GM12878 (cell line): ENCODE data around the gene ATF6B. TPM values are rescaled to one million over a fixed set of nuclear protein-coding genes. Genes with fewer than 3 reads are reported as not detected.

ENCODE experiments used
- ATAC-seq: fragments of 200-7000 bp; cut with Tn5 transposase; 3 replicates; pipeline ENCODE4 v1.9.1; 2020; ENCODE audit warnings: mild to moderate bottlenecking, moderate library complexity
- BruUV-seq: library from RNA; stranded (reverse); fragments of 400-500 nt; replicated peaks from 2 replicates; lab custom pipeline; 2021; lab: Mats Ljungman, UMichigan
- CTCF ChIA-PET: fragments of 300-600 bp; sonication (Branson Sonifier 250); formaldehyde crosslinking; extraction: SDS; loops from one replicate; lab custom pipeline; 2021; ENCODE audit warnings: inconsistent platforms; lab: Yijun Ruan, JAX
- POLR2A ChIA-PET: fragments of 350-600 bp; formaldehyde crosslinking; extraction: SDS; loops from one replicate; lab custom pipeline; 2021; ENCODE audit warnings: inconsistent platforms; lab: Charles Lee
- RAD21 ChIA-PET: fragments of 300-600 bp; sonication (Branson Sonifier 250); formaldehyde crosslinking; loops from one replicate; lab custom pipeline; 2023; ENCODE audit warnings: antibody characterized with exemption; ENCODE audit not compliant: unreplicated experiment; lab: Charles Lee
- SMC1A ChIA-PET: fragments of 300-600 bp; sonication (Branson Sonifier 250); formaldehyde crosslinking; loops from one replicate; lab custom pipeline; 2023; ENCODE audit not compliant: unreplicated experiment, uncharacterized antibody; lab: Charles Lee
- DNase-seq: peaks from one replicate; pipeline ENCODE4 v3.0.0-alpha.2; 2011; ENCODE audit warnings: low read depth, low spot score
- FAIRE-seq: peaks from 3 replicates; lab custom pipeline; 2011; peaks lifted over from hg19 to GRCh38; lab: Jason Lieb, UNC
- H2AFZ ChIP-seq: 2 replicates; pipeline ENCODE4 v1.6.0; 2011; ENCODE audit warnings: low read depth, low read length, control low read depth; ENCODE audit not compliant: control insufficient read depth
- H3K27ac ChIP-seq: 2 replicates; pipeline ENCODE4 v1.5.1; 2011; ENCODE audit warnings: control low read depth; ENCODE audit not compliant: control insufficient read depth, insufficient read depth
- H3K27me3 ChIP-seq, 2 experiments: replicated peaks in 1 of 2; 2 replicates each; pipeline versions ENCODE4 v1.6.0 to v1.6.1; 2011; ENCODE audit warnings: low read length in 1 of 2; ENCODE audit not compliant: control insufficient read depth in 2 of 2, insufficient read depth in 2 of 2
- H3K36me3 ChIP-seq, 2 experiments: 2 replicates each; pipeline ENCODE4 v1.5.1; 2011; ENCODE audit warnings: low read length in 1 of 2; ENCODE audit not compliant: control insufficient read depth in 2 of 2, insufficient read depth in 2 of 2
- H3K4me1 ChIP-seq: 2 replicates; pipeline ENCODE4 v1.6.1; 2011; ENCODE audit warnings: mild to moderate bottlenecking, low read length, moderate library complexity, mixed read lengths; ENCODE audit not compliant: control insufficient read depth, insufficient read depth
- H3K4me2 ChIP-seq: 2 replicates; pipeline ENCODE4 v1.6.0; 2011; ENCODE audit warnings: control low read depth; ENCODE audit not compliant: control insufficient read depth, insufficient read depth
- H3K4me3 ChIP-seq: fragments of 200-600 bp; sonication (generic); 2 replicates; pipeline ENCODE4 v1.5.1; 2016
- H3K79me2 ChIP-seq: 2 replicates; pipeline ENCODE4 v1.6.0; 2011; ENCODE audit warnings: low read length; ENCODE audit not compliant: control insufficient read depth, insufficient read depth
- H3K9ac ChIP-seq: 2 replicates; pipeline ENCODE4 v1.8.0; 2011; ENCODE audit warnings: low read length, control low read depth, mixed read lengths; ENCODE audit not compliant: control insufficient read depth, insufficient read depth
- H3K9me3 ChIP-seq: replicated peaks from 3 replicates; pipeline ENCODE4 v1.5.1; 2011; ENCODE audit warnings: mild to moderate bottlenecking, low read length; ENCODE audit not compliant: control insufficient read depth, insufficient read depth
- H4K20me1 ChIP-seq: 2 replicates; pipeline ENCODE4 v1.6.0; 2011; ENCODE audit not compliant: control insufficient read depth, insufficient read depth
- BACH1 ChIP-seq: fragments of 450-650 bp; IDR thresholded peaks from 2 replicates; pipeline ENCODE4 v1.6.1; 2017; ENCODE audit warnings: mild to moderate bottlenecking, borderline replicate concordance
- EED ChIP-seq: sonication (generic); IDR thresholded peaks from 2 replicates; pipeline ENCODE4 v1.6.1; 2016; ENCODE audit warnings: antibody characterized with exemption, low read depth
- KDM1A ChIP-seq: fragments of 200-600 bp; sonication (generic); IDR thresholded peaks from 2 replicates; pipeline ENCODE4 v1.6.1; 2016; ENCODE audit warnings: borderline replicate concordance
- NR2C1 ChIP-seq: fragments of 450-650 bp; IDR thresholded peaks from 2 replicates; pipeline ENCODE4 v1.6.1; 2017; ENCODE audit warnings: antibody characterized with exemption, mild to moderate bottlenecking, moderate library complexity
- PML ChIP-seq: IDR thresholded peaks from 2 replicates; pipeline ENCODE4 v1.6.1; 2012; ENCODE audit warnings: low read length, inconsistent platforms
- POU2F2 ChIP-seq: IDR thresholded peaks from 3 replicates; pipeline ENCODE4 v1.6.1; 2011; ENCODE audit warnings: low read depth, mild to moderate bottlenecking, low read length, borderline replicate concordance
- RAD21 ChIP-seq: IDR thresholded peaks from 2 replicates; pipeline ENCODE4 v1.6.1; 2011; ENCODE audit warnings: mild to moderate bottlenecking, low read depth, low read length, moderate library complexity; ENCODE audit not compliant: insufficient read depth
- TCF3 ChIP-seq: IDR thresholded peaks from 2 replicates; pipeline ENCODE4 v1.6.1; 2012; ENCODE audit warnings: low read depth, mild to moderate bottlenecking, low read length, borderline replicate concordance; ENCODE audit not compliant: insufficient read depth
- ZNF622 ChIP-seq: fragments of 450-650 bp; IDR thresholded peaks from 2 replicates; pipeline ENCODE4 v1.6.1; 2017; ENCODE audit warnings: mild to moderate bottlenecking, inconsistent platforms
- WGBS: methylation state at CpG from one replicate; pipeline ENCODE4 v1.1.6; 2016; ENCODE audit warnings: low lambda C conversion rate; ENCODE audit not compliant: insufficient replicate concordance, insufficient coverage; ENCODE audit errors: missing lambda C conversion rate; 5-methylcytosine and 5-hydroxymethylcytosine counted together
- in situ Hi-C: fragments of 300-500 bp; cut with MboI; formaldehyde crosslinking; loops from 9 replicates; pipeline ENCODE4 v1.14.3; 2018; ENCODE audit warnings: mixed read lengths
- intact Hi-C: fragments of 100-400 bp; cut with micrococcal nuclease; formaldehyde crosslinking; loops from one replicate; pipeline ENCODE4 v1.14.2; 2022; ENCODE audit not compliant: unreplicated experiment
- polyA plus RNA-seq, 11 experiments: library from polyadenylated mRNA; depleted of rRNA in 4 of 11; unstranded in 6 of 11; stranded (reverse) in 5 of 11; fragments of >200 nt; fragmentation: Nextera tagmentation in 4 of 11; fragmentation: Illumina TruSeq in 1 of 11; extraction: Ambion mirVana in 4 of 11; extraction: Trizol in 1 of 11; gene quantifications; 1 replicate in 1 of 11; 2 replicates in 10 of 11; pipeline versions ENCODE4 v1.2.1 to v1.2.3, GENCODE V29; 2011 to 2016; ENCODE audit warnings: inconsistent platforms in 2 of 11, missing spikeins in 2 of 11, low read depth in 1 of 11
- total RNA-seq, 4 experiments: library from RNA; depleted of rRNA in 3 of 4; stranded (reverse); fragments of >200 nt in 3 of 4; fragmentation: Illumina TruSeq in 1 of 4; extraction: Trizol in 1 of 4; gene quantifications; 2 replicates each; pipeline versions ENCODE4 v1.2.1 to v1.2.3, GENCODE V29; 2013 to 2021
- TF ChIP-seq, protein P1 (sequence below): IDR thresholded peaks from 2 replicates; pipeline ENCODE4 v1.6.1; 2012; ENCODE audit warnings: low read length, inconsistent platforms
- TF ChIP-seq, protein P2 (sequence below): fragments of 450-650 bp; formaldehyde crosslinking; IDR thresholded peaks from 2 replicates; pipeline ENCODE4 v1.4.0; 2020; ENCODE audit warnings: mild to moderate bottlenecking, moderate library complexity

ATF6B gene
- total and polyA plus RNA-seq, 10 of the 15 experiments (the other 5 are each of a cell fraction or from before 2014, with no cell fraction given) = 13.6 to 83.9 (median 44.0) TPM

DNA sequence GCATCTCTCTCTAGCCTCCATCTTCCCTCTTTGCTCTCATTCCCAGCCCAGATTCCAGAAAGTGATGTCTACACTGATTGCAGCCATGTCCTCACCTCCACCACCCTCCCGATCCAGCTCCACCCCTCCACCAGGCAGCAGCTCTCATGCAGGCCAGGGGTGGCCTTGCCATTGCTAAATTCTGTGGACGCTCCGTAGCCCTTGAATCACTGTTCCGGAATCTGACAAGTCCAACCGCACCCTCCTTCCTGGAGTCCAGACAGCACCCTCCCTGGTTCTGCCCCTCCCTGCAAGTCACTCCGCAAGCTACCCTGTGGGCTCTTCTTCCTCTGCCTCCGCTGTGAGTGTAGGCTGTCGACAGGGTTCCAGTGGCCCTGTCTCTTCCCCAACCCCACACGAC lies 45.1 kb downstream of the ATF6B start:
- no peak overlapping the region for H3K4me3 ChIP-seq
- ChIA-PET POLR2A (no interaction called here), RAD21 (no interaction called here), SMC1A (no interaction called here)
- FAIRE-seq (no peak), ATAC-seq (no peak)
- WGBS = 62% methylated on average over 9 of the region's 9 CpGs
- no peak overlapping the region for H3K9ac ChIP-seq
- H3K79me2 ChIP-seq = no peaks in the 10 kb centered on the region
- H2AFZ ChIP-seq = no peak overlapping the region
- peaks cover 3 to 8% of the 10 kb centered on the region in 2 experiments; a peak in 3 of 4 replicates for H3K27me3 ChIP-seq
- TF ChIP-seq NR2C1 (no peak), POU2F2 (no peak), KDM1A (no peak)
- TF ChIP-seq, protein P1, sequence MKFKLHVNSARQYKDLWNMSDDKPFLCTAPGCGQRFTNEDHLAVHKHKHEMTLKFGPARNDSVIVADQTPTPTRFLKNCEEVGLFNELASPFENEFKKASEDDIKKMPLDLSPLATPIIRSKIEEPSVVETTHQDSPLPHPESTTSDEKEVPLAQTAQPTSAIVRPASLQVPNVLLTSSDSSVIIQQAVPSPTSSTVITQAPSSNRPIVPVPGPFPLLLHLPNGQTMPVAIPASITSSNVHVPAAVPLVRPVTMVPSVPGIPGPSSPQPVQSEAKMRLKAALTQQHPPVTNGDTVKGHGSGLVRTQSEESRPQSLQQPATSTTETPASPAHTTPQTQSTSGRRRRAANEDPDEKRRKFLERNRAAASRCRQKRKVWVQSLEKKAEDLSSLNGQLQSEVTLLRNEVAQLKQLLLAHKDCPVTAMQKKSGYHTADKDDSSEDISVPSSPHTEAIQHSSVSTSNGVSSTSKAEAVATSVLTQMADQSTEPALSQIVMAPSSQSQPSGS = no peak
- TF ChIP-seq, all 136 proteins: peak for 0
- no peak overlapping the region for H3K4me2 ChIP-seq
- no peak for DNase-seq
- no peaks in the 10 kb centered on the region for H3K36me3 ChIP-seq
- CTCF ChIA-PET = interaction anchor here (0.9 kb wide), 1 partner anchor 36 kb away, joined by 3 read pairs; no protein-coding TSS in a partner anchor
- no peak overlapping the region for H3K27ac ChIP-seq
- in situ Hi-C loops (no loop called here), intact Hi-C loops (no loop called here)
- H3K9me3 ChIP-seq = no peaks in the 10 kb centered on the region
- H3K4me1 ChIP-seq = peaks cover 16% of the 10 kb centered on the region
- H4K20me1 ChIP-seq = no peaks in the 10 kb centered on the region
- no TSS peak for BruUV-seq

DNA sequence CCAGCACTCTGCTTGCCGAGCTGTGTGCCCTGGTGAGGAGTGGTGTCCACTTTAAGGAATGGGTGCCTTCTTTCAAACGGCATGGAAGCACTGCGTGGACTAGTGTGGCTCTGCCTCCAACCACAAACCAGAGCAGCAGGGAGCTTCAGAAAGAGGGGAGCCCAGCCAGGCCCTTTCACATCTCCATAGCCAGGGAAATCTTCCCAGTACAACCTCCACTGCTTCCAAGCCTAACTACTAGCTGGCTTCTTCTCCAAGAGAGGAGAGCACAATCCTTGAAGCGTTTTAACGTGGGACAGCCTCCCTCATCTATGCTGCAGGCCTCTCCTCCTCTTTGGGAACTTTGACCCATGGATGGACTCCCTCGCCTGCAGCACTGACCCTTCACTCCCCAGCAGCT lies 45.6 kb downstream of the ATF6B start:
- DNase-seq (no peak), ATAC-seq (no peak), FAIRE-seq (no peak)
- no TSS peak for BruUV-seq
- ChIA-PET POLR2A (no interaction called here), SMC1A (no interaction called here), CTCF (interaction anchor here (0.9 kb wide), 1 partner anchor 35 kb away, joined by 3 read pairs; no protein-coding TSS in a partner anchor), RAD21 (no interaction called here)
- intact Hi-C loops (no loop called here), in situ Hi-C loops (no loop called here)
- Histone ChIP-seq H3K4me2 (no peak overlapping the region), H3K36me3 (no peaks in the 10 kb centered on the region), H3K27ac (no peak overlapping the region), H3K79me2 (no peaks in the 10 kb centered on the region), H3K4me3 (no peak overlapping the region), H3K4me1 (peaks cover 16% of the 10 kb centered on the region), H3K9ac (no peak overlapping the region), H2AFZ (no peak overlapping the region), H3K9me3 (no peaks in the 10 kb centered on the region), H3K27me3 (peaks cover 3 to 8% of the 10 kb centered on the region in 2 experiments; a peak in 3 of 4 replicates), H4K20me1 (no peaks in the 10 kb centered on the region)
- 2% methylated on average over 6 of the region's 6 CpGs for WGBS
- no peak for TF ChIP-seq PML
- TF ChIP-seq EED = no peak
- TF ChIP-seq, protein P2, sequence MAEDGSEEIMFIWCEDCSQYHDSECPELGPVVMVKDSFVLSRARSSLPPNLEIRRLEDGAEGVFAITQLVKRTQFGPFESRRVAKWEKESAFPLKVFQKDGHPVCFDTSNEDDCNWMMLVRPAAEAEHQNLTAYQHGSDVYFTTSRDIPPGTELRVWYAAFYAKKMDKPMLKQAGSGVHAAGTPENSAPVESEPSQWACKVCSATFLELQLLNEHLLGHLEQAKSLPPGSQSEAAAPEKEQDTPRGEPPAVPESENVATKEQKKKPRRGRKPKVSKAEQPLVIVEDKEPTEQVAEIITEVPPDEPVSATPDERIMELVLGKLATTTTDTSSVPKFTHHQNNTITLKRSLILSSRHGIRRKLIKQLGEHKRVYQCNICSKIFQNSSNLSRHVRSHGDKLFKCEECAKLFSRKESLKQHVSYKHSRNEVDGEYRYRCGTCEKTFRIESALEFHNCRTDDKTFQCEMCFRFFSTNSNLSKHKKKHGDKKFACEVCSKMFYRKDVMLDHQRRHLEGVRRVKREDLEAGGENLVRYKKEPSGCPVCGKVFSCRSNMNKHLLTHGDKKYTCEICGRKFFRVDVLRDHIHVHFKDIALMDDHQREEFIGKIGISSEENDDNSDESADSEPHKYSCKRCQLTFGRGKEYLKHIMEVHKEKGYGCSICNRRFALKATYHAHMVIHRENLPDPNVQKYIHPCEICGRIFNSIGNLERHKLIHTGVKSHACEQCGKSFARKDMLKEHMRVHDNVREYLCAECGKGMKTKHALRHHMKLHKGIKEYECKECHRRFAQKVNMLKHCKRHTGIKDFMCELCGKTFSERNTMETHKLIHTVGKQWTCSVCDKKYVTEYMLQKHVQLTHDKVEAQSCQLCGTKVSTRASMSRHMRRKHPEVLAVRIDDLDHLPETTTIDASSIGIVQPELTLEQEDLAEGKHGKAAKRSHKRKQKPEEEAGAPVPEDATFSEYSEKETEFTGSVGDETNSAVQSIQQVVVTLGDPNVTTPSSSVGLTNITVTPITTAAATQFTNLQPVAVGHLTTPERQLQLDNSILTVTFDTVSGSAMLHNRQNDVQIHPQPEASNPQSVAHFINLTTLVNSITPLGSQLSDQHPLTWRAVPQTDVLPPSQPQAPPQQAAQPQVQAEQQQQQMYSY = no peak
- TF ChIP-seq, protein P1 = no peak
- TF ChIP-seq BACH1 = no peak
- no peak for TF ChIP-seq TCF3
- TF ChIP-seq RAD21 = no peak
- no peak for TF ChIP-seq ZNF622
